GM10248 (cell line): ENCODE data around the gene TMEM273.

Experiments
- CTCF ChIA-PET: fragments of 300-600 bp; sonication (Branson Sonifier 250); formaldehyde crosslinking; extraction: SDS; loops from one replicate; lab custom pipeline; 2021; ENCODE audit warnings: antibody characterized with exemption; lab: Yijun Ruan, JAX
- POLR2A ChIA-PET: fragments of 350-650 bp; sonication (Branson Sonifier 250); formaldehyde crosslinking; extraction: SDS; loops from one replicate; lab custom pipeline; 2020; ENCODE audit warnings: antibody characterized with exemption; lab: Yijun Ruan, JAX
- DNase-seq: peaks from one replicate; pipeline ENCODE4 v3.0.0; 2012; ENCODE audit errors: extremely low spot score
- CTCF ChIP-seq: IDR thresholded peaks from 2 replicates; pipeline ENCODE4 v1.5.1; 2012; ENCODE audit warnings: mild to moderate bottlenecking, low read depth; ENCODE audit errors: extremely low read depth, missing control alignments, control extremely low read depth

Gene TMEM273

GRCh38 chr10:49187044-49187484 is 1.1 kb downstream of the TMEM273 start:
- TF ChIP-seq CTCF, result no peak
- POLR2A ChIA-PET, result no interaction called here
- CTCF ChIA-PET, result no interaction called here
- DNase-seq, result no peak

DNA sequence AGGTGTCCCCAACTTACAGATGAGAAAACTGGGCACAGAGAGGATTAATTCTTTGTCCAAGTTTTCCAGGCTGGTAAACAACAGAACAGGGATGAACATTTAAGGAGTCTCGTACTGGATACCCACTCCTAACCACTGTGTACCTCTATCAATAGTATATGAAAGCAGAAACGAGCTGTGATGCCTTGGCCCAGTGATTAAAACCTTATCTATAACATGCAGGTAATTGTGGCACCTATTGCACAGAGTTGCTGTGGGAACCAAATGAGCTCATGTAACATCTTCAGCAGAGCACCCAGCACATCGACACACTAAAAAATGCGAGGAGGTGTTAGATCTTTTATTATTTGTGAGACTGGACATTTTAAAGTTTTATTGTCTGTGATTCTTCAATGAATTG is 1.6 kb downstream of the TMEM273 start:
- no peak for DNase-seq
- CTCF ChIA-PET, result no interaction called here
- no peak for TF ChIP-seq CTCF
- POLR2A ChIA-PET, result no interaction called here

DNA sequence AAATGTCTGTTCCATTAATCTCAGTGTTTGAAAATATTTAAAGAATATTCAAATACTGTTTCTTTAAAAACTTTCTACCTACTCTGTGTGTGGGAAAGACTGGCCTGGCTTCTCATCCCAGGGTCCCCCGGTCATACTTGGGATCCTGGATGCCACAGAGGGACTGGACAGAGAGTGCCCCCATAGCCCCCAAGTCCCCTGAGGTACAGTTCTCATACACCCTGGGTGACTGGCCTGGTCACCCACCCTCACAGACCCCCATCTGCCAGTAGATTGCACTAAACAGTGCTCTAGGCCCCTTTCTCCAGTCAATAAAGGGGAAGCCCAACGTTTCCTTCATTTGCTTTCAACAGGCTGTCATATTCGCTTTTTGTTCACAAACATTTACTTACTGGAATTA is 3.0 kb downstream of the TMEM273 start:
- DNase-seq, result no peak
- no peak for TF ChIP-seq CTCF
- ChIA-PET CTCF (interaction anchor here (0.9 kb wide), 1 partner anchor 15 kb away, joined by 4 read pairs; no protein-coding TSS in a partner anchor), POLR2A (no interaction called here)

DNA sequence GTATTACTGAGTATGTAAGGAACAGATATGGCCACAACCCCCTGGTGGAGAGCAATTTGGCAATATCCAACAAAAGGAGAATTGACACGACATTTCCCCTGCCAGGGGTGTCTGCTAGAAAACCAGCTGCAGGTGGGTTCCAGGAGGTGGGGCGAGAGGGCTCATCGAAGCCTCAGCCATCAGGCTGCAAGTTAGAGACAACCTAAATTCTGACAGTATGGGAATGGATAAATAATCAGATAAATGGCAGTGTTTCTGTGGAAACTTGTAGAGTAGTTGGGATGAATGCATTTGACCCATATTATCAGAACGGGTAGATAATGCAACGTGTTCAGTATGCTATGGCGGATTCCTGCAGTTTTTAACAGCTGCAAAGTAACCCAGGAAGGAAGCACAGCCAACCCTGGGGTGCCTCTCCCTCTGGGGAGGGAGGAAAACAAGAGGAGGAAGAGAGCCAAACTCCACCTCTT is 3.5 kb downstream of the TMEM273 start:
- ChIA-PET POLR2A (no interaction called here), CTCF (interaction anchor here (0.9 kb wide), 1 partner anchor 15 kb away, joined by 4 read pairs; no protein-coding TSS in a partner anchor)
- TF ChIP-seq CTCF, result no peak
- no peak for DNase-seq

DNA sequence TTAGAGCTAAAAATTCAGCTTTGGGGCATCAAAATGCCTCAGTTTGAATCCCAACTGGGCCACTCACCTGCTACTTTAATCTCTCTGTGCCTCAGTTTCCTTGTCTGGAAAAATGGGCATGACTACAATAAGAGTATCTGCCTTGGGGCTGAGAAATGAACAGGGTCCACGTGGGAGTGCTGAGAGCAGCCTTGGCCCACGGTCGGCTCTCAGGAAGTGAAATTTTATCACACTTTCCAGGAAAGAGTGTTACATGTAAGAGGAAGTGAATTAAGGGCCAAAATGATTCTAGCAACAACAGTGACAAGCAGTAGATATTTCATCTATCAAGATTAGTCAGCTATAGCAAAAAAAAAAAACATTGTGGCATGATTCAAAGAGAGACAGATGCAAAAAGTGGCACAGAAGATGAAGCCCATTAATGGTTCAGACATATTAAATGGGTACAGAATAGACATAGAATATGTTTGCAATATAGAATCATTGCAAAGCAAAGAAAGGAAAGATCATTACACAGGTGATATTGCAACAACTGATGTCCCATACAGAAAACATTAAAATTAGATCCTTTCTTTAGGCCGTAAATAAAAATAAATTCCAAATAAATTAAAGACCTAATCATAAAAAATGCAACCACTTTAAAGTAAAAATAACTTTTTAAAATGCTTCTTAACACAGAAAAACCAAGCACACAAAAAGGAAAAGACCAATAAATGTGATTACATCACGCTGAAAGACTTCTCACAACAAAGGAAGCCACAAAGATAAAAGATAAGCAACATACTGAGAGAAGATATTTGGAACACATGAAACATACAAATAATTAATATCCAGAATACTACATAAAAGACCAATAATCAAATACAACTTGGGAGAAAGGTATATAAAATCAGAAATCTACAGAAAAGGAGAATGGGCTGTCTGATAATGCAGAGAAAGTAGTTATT is 4.3 kb downstream of the TMEM273 start:
- CTCF ChIA-PET, result interaction anchor here (1.6 kb wide), 2 partner anchors 12 to 20 kb away, joined by 4 read pairs; no protein-coding TSS in a partner anchor

DNA sequence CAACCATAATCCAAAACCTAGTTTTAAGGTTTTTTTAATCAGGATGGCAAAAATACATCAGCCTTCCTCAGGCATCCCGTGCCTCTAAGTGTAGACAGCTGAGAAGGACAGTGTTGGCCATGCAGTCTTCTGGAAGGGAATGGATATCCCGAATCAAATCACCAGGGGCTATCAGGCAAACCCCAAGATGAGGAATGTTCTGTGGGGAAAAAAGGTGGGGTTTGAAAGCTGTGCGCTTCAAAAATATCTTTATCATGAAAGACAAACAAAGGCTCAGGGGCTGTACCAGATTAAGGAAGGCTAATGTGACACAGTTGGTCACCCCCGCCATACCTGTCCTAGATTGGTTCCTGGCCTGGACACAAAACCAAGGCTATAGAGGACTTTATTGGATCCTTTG is 5.4 kb downstream of the TMEM273 start:
- no peak for DNase-seq
- POLR2A ChIA-PET, result no interaction called here
- CTCF ChIA-PET, result interaction anchor here (1.6 kb wide), 2 partner anchors 11 to 19 kb away, joined by 4 read pairs; no protein-coding TSS in a partner anchor
- TF ChIP-seq CTCF, result no peak

More for the DNA sequence above, 4.3 kb downstream of the TMEM273 start:
- no peak for TF ChIP-seq CTCF
- DNase-seq, result peak; percentile 26
- POLR2A ChIA-PET, result no interaction called here
